Lung microvascular endothelial cell (primary cell): ENCODE results near the gene DEXI. TPM values are rescaled to one million over a fixed set of nuclear protein-coding genes. Genes with fewer than 3 reads are reported as not detected.

ENCODE experiments used
- DNase-seq, 2 donors: peaks; one replicate each; pipeline versions ENCODE4 v3.0.0 to v3.0.0-alpha.2; 2010; ENCODE audit warnings: low read depth in 2 of 2
- total RNA-seq: library from RNA; depleted of rRNA; stranded (reverse); fragments of >200 nt; gene quantifications from 2 replicates; pipeline ENCODE4 v1.2.1, GENCODE V29; 2014

Gene DEXI
- total RNA-seq = 31.4 and 62.3 TPM in 2 replicates

DNA sequence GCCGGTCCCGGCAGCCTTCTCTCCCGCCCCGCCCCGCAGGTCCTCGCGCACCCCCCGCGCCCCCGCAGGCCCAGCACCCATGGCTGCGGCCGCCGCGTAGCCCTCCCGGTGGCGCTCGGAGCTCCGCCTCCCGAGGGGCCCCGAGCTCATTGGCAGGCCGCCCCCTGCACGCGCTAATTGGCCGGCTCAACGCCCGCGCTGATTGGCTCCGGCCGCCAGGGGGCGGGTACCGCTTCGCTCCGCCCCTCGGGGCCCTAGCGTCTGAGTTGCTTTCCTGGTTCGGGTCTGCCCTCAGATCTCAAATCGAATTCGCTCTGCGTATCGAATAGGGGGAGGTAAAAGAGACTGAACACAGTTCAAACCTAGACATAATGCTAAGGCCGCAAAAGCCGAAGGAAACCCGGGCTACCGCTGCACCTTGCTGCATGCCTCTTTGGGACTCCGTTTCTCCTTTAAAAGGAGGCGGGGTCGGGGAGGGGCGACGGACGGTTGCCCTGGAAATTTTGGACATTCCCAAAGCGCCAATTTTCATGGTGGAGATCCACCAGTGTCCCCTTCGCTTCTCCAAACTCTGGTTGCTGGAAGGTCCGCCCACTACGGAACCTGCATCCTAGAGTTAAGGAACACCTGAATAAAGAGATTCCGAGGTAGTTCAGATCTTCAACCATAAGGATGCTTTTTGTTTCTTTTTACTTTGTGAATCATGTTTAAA is at the start of gene DEXI:
TSS of gene DEXI (minus strand) at position 117 of the 712 bp plus-strand sequence. CDS start 463 bp downstream, outside the sequence.
- peak; percentile 89 to 94 for DNase-seq

DNA sequence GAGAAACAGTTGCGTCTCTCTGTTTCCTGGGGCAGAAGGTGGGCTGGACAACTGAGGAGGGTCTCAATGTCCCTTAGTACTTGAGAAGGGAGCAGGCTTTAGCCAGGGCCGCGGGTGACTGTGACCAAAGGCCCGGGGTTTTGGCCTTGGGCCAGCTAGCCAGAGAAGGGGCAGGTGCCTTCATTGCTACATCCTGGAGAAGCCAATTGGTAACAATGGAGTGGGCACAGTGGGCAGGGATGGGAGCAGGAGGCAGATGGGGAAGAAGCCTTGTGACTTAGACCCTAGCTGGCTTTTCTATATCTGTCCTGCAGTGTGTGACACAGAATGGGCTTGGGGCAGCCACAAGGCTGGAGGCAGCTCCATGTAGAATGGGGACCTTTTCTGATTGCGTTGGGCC is 48.1 kb upstream of the DEXI start:
- DNase-seq = no peak

DNA sequence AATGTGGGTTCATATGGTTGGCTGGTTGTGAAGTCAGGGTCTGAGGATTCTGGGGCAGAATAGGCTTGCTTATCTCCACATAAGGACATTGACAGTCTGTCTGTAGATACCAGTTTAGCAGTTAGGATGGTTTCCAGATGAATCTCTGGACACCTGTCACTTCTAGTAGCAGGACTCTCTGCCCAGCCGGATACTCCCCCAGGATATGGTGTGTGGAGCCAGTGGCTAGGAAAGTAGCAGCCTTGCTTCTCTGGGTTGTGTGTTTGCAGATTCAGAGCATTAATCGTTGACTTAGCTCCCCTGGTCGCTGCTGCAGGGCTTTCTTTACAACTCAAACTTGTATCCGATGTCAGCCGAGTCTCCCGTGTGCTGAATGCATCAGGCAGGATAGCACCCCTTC is 47.3 kb upstream of the DEXI start:
- DNase-seq = no peak

DNA sequence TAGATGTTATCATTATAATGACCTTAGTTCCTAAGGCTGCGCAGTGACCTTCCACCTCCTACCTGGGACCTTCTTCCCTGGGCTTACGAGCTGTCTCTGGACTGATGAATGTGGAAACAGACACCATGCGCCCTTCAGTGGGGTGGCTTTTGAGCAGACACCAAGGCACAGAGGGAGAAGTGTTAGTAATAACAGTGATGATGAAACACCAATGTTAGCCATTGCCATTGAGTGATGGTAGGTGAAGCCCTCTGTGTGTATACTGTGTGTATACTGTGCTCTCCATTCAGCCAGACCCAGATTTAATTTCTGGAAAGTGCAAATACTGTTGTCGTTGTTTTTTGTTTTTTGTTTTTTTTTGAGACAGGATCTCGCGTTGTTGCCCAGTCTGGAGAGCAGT is 46.6 kb upstream of the DEXI start:
- DNase-seq = no peak

DNA sequence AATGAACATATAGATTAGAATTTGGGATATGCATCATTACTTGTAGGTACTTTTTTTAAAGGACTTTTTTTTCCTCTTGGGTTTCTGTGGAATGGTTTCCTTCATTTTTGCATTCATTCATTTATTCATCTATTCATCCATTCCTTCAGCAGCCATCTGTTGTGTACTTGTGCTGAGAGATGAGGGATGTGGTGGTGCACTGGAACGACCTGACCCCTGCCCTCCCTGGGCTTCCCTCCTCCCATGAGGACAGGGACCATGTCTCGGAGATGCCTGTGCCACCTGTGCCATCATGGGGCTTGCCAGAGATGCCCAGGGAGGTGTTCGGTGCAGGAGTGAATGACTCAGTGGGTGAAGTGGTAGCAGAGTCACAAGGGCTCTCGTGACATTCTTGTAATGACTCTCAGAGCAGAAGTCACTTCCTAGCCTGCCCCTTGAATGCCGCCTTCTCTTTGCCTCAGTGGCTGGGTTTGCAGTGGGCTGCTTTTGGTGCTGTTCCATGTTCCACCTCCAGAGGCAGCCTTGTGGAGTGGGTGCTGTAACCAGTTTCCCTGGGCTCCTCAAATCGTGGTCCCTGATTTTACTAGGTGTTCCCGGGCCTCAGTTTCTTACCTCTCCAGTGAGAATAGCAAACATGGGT is 46.0 kb upstream of the DEXI start:
- peak in 1 of 2 donors; percentile 11 for DNase-seq

DNA sequence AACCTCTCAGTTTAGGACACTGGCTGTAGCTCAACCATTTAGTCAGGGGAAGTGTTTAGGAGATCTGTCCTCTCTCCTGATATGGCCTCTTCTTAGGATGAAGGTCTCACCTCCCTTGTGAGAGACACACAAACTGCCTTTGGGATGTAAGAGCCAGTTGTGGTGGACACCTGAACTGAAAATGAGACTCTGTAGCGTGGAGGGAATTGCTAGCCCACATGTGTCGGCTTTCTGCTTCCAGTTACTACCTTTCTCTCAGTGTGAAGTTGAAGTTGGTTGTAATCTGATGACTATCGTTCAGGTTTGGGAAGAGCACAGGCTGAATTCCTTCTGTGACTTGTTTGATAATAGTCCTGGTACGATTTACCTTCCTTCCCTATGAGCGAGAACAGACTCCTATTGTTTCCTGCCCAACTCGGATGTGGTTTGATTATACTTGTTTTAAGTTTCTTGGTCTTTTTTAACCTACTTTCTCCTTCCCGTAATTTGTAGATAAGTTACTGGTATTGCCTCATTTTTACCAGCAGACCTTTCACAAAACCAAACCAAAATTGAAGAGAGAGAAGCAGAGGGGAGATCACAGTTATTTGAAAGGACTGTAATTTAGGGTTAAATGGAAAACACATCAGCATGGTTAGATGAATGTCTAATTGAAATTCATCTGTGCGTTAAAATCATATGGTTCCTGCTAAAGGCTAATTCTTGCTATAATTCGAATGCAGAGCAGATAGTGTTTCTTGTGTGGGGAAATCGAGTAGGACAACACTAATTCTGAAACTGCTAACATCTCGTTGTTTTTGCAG is 45.3 kb upstream of the DEXI start:
- DNase-seq = no peak

DNA sequence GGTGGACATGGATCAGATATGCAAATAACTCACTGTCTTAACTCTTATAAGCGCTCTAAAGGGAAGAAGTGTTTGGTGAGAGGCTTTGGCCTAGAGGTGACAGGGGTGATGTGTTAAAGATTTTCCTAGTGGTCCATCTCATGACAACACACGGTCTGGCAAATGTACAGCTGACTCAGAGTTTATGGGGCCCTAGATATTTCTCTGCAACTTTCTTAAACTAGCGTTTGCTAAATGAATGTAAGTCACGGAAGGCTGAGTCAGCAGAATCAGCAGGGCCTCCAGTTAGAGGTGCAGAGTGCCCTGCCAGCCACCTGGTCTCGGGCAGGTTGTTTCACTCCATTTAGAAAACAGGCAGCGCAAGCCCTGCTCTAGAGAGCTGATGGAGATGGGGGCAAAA is 42.2 kb upstream of the DEXI start:
- no peak for DNase-seq

DNA sequence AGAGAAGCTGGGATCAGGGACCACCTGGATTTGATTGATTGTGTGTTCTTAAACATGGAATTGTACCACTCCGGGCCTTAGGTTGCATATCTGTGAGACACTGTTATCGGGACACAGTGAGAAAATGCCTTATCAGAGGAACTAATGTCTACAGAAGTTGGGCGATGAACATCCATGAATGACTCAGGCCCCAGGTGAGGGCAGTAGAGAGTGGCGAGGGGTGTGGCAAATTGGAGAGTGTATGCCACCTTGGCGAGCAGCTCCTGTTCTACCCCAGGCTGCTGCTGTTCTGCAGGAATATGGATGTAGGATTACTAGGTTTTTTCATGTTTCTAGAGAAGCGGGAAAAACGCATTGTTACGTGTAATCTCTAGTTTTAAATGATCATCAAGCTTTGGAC is 40.9 kb upstream of the DEXI start:
- no peak for DNase-seq

DNA sequence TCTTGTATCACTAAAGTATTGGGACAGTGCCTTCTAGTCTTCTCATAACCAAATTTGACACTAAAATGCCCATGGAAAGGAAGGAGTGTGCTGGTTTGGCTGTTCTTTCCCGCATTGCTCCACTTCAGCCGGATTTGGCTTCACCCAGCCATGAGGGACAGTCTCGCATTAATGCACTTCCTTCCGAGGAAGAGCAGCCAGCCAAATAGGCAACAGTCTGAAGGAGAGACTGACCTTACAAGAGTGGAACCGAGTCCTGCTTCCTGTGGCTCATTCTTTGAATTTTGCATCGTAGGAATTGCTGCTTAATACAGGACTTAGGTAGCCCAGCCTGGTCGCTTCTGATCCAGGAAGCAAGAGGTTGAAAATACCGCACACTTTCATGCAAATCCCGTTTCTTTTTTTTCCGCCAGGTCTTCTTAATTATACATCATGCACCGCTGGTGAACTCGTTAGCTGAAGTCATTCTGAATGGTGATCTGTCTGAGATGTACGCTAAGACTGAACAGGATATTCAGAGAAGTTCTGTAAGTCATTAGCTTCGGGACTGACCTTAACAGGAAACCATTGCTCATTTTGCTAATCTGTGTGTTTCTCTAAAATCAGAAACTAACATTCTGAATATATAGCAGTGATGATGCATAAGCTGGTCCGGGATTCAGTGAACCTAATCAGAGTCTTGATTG is 40.3 kb upstream of the DEXI start:
- DNase-seq = peak in 1 of 2 donors; percentile 78

DNA sequence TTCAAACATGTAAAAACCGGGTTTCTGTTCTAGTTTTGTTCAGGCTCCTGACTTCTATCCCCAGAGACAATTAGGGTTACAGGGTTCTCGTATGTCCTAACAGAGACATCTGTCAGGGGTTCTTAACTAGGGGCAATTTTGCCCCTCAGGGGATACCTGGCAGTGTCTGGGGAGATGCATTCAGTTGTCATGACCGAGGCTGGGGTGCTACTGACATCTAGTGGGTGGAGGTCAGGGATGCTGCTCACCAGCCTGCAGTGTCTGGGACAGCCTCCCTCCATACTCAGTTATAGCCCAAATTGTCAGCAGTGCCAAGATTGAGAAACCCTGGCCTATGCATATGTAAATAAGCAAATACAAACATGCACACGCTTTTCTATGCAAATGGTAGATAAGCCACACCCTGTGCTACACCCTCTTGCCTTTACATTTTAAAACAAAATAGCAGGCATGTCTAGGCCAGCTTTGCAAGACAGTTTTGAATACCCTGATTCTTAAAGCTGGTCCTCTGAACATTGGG is 39.5 kb upstream of the DEXI start:
- peak in 1 of 2 donors; percentile 25 for DNase-seq

DNA sequence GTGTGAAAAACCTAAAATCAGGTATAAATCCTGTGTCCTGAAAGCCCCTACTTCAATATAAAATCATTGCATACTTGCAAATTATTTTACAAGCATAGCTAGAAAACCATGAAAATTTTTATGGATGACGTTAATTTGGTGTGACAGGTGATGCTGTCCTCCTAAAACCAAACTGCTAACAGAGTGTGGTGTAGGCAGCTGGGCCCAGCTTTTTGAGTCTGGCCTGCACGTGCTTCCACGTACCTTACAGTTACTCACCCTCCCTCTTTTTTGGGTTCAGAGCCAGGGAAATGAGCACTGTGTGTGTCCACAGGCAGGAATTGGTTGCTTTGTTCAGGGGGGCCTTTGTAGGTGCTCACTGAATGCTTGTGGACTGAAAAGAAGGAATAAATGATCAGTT is 38.5 kb upstream of the DEXI start:
- no peak for DNase-seq

DNA sequence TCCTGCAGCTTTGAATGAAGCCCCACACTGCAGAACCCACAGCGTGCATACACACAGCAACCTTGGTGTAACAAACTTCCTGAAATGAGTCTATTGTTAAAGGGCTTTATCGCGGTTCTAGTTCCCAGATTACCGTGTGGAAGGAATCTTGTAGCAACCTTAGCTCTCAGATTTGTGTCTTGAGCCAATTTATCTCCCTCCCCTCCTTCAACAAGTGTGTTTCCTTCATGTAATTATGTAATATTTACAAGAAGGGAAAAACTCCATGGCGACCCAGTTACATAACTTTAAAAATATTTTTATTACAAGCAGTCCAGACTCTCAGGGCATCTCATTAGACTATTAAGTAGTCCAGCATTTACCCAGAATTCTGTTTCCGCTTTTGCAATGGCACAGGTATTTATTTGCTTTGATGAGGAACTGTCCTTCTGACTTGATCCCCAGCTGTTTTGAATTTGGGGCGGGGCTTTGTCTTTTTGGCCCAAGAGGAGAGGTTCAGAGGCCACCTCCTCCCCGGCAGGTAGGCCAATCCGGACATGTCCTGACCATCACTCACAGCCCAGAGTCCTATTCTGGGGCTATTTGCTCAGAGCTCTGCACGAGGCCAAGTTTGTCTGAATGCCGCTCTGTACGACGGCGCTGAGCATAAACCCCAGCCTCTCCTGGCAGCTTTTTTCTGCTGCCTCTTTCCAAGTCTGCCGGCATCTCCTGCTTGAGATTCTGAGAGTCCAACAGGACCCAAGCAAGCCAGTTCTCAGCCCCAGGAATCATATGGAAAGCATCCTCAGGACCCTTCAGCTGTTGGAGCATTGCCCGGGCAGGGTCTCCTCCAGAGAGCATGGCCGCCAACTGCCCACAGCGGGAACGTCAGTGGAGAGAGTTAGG is 37.7 kb upstream of the DEXI start:
- no peak for DNase-seq

DNA sequence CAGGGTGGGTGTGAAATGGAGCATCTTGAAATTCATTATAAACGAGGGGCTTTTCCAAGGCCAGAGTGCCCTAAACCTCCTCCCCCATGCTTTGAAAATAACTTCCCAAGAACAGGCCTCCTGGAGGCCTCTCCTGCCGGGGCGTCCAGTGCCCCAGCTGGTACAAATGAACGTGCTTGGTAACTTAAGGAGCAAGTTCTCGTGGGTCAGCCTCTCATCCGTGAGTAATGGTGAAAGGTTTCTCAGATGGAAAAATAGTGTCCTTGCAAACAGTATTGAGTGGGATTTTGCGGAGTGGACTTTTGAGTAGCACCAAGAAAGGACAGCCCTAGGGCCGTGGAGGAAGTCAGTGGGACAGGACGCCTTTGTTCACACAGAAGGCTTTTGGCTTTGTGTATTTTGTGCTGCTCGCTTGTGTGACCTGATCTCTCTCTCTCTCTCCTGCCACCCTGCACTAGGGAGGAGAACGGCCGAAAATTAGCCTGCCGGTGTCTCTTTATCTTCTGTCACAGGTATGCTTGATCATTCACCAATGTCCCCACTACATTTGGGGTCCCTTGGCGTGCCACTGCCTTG is 36.7 kb upstream of the DEXI start:
- DNase-seq = no peak

DNA sequence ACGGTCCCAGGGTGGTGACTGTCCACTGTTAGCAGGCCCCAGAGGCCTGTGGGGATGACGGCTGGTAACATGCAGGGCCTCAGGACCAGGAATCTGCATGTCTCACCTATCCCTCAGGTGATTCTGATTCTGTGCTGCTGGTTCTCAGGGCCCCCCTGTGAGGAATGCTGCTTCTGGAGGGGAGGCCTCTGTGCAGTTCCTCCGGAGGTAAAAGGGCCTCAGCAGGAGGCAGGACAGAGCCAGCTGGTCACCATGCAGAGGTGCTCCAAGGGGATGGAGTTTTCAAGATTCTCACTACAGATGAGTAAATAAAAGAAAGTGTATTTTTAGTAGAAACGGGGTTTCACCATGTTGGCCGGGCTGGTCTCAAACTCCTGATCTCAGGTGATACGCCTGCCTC is 35.9 kb upstream of the DEXI start:
- no peak for DNase-seq

DNA sequence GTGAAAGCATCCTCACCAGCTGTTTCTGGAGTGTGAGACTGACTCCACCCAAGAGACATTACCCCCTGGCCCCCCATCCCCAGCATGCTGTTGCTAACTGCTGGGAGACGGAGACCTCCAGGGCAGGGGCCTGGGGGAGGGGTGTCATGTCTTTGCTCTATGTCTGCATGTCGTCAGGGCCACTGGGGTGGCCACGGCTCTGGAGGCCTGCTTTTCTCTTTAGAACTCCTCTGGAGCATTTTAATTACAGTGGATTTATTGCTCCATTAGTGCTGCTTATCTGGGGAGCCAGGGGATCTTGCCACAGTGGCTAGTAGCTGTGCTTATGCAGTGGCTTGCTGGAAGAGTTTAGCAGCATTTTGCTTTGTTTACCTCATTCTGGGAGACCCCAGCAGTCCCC is 34.4 kb upstream of the DEXI start:
- DNase-seq = no peak

DNA sequence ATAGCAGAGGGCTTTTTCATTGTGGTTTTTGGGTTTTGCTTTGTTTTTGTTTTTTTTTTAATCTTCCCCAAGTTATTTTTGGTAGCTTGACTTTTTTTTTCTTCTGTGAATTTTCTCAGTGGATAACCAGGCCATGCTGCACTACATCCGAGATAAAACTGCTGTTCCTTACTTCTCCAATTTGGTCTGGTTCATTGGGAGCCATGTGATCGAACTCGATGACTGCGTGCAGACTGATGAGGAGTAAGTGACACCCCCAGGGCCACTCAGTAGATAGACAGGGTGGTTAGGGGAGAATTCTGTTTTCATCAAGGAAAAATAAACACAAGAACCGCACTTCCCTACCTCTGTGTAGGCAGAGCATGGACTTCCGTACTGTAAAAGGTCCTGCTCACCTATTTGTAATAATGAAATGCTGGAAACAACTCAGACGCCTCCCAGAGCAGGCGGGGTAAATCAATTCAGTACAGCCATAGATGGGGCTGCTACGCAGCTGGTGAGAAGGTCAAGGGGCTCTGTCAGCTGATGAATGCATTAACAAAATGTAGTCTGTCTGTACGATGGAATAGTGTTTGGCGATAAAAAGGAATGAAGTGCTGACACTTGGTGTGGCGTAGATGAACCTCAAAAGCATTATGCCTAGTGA is 30.7 kb upstream of the DEXI start:
- no peak for DNase-seq

DNA sequence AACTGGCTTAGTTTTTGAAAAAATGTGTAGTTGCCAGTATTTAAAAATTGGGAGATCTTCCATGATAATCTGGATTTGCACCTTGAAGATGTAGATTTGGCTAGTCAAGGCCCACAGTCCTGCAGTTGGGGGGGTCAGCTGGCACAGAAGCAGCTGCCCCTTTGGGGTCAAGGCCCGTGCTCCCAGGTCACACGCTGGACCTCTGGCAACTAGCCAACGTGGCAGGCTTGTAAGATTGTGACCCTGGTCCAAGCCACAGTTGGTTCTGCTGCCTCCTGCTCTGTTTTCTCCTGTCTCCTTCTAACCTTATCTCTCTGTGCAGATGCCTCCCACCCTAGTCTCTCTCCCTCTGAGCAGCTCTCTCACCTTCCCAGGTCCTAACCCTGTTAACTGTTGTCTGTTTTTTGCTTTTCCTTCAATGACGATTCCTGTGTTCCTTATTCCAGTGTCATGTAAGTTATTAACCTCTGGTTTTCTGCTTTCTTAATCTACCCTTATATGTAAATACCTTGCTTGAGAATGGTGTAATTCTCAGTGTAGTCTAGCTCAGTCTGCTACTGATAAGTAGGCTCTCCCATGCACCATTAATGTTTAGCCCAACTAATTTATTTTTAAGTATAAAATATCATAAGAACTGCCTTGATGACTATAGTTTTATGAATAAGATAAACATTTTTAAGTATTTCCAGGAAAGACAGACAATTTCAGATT is 30.0 kb upstream of the DEXI start:
- DNase-seq = no peak

DNA sequence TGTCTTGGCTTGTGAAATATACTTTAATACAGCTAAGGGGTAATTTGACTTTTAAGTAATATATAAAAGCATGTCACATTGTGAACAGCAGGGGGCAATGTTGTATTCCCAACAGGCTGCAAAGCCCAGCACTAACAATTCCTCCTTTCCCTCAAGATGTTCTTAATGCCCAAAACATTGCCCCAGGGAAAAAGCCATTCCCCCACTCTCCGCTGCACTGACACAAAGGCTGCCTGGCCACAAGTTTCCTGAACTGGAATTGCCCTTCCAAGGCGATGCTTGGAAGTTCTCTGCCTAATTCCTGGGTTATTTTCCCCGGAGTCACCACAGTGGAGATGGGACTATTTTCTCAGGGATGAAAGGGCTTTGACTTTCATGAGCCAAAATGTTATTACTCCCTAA is 29.3 kb upstream of the DEXI start:
- peak; percentile 83 for DNase-seq

DNA sequence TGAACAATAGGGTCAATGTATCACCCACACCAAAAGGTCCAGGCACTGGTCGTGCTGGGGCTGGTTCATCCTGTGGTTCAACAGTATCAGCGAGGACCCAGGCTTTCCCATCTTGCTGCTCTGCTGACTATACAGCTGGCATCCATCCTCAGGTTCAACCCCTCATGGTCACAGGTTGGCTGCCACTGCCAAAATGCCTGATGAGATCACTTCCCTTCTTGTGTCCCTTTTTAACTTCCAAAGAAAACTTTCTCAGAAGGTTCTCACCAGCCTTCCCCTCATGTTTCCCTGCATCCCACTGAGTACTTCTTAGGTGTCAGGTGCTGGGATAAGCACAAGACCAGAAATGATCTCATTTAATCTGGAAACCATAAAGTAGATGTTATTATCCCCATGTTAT is 27.8 kb upstream of the DEXI start:
- peak in 1 of 2 donors; percentile 11 for DNase-seq
